NCI-H128 (cell line): Measurements from ENCODE around the gene FAM107B.

Experiments used
- DNase-seq: peaks from one replicate; lab custom pipeline; 2025; ENCODE audit not compliant: unreplicated experiment; lab: John Stamatoyannopoulos, UW

The FAM107B gene

GRCh38 chr10:14779001-14779651, 4.4 kb upstream of the FAM107B start:
- no peak for DNase-seq

DNA sequence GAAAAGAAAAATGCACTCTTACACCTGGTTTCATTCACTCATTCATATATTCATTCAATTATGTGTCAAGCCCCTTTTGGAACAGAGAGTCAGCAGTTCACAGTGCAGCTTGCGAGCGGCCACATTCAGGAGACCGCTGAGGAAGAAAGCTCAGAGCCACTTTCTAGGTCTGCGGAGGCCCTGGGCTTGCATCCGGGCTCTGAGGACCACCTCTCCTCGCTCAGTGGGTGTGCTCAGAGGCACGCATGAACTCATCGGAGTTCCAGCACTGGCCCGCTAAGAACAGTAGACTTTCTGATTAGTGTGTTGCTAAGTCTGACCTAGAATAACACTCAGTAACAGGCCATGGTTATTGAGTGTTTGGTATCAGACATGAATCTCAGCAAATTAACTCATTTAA, 1.8 kb upstream of the FAM107B start:
- no peak for DNase-seq

GRCh38 chr10:14775656-14776055, 959 bp upstream of the FAM107B start:
- DNase-seq = no peak

DNA sequence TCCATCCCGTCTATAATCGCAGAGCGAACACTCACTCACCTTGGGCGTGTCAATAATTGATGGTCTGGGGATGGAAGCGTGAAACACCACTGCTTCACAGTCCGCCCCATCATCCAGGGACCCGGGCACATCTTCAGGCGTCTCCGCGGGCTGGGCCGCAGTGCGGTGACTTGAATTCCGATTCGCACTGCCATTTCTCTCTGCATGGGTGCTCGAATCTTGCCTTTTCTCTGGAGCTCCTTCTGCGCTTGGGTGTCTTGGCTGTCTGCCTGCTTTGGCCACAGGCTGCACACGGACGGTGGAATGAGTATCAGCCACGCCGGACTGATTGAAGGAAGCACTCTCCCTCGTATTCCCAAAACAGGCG, 500 bp downstream of the FAM107B start:
- no peak for DNase-seq

GRCh38 chr10:14773551-14774213, 1.0 kb downstream of the FAM107B start:
- DNase-seq = no peak

GRCh38 chr10:14772399-14772798, 2.3 kb downstream of the FAM107B start:
- no peak for DNase-seq

DNA sequence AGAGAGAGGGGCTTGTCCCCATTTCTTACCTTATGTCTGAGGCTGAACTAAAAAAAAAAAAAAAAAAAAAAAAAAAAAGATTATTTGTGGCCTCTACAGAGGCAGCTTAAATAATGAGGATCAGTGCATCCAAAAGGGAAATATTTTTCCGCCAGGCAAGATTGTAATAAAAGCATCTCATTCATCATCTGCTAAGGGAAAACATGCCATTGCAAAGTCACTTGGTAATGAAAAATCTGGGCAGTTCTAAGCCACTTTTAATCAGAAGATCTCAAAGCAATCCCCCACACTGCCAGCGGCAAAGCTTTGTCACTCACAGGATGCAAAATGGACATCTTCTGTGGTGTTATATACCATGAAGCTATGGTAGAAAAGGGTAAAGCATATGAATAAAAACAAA, 3.8 kb downstream of the FAM107B start:
- no peak for DNase-seq

DNA sequence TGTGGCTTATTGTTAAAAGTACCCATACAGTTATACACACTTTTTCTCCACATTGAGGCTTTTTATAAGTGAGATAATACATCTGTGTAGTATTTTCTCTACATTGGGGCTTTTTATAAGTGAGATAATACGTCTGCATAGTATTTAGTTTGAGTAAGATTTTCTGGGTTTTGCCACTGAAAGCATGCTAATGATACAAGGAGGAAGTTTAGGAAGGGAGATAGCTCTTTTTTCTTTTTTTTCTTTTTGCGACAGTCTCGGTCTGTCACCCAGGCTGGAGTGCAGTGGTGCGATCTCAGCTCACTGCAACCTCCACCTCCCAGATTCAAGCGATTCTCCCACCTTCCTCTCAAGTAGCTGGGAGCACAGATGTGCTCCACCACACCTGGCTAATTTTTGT, 13.3 kb downstream of the FAM107B start:
- no peak for DNase-seq

- DNase-seq = no peak
Observed at GRCh38 chr10:14758994-14759664, 15.6 kb downstream of the FAM107B start.

DNA sequence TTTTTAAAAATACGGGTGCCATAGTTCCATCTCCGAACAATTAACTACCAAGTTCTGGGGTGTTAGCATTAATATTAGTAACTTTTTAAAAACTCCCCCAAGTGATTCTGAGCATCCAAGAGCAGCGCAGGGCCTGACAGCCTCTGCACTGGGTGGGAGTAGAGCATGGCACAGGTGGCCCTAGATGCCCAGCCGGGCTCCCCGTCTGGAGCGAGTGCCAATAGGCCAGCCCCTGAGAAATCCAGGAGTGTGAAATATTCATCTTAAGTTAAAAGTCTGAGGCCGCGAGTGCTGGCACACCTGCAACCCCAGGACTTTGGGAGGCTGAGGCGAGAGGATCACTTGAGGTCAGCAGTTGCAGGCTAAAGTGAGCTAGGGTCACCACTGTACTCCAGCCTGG, 16.2 kb downstream of the FAM107B start:
- DNase-seq = no peak

GRCh38 chr10:14757986-14758385, 16.7 kb downstream of the FAM107B start:
- no peak for DNase-seq

- no peak for DNase-seq
Observed at GRCh38 chr10:14757394-14757793, 17.3 kb downstream of the FAM107B start.

GRCh38 chr10:14753441-14753840, 21.3 kb downstream of the FAM107B start:
- DNase-seq = no peak

GRCh38 chr10:14751921-14752320, 22.8 kb downstream of the FAM107B start:
- DNase-seq = no peak

GRCh38 chr10:14751014-14751896, 23.4 kb downstream of the FAM107B start:
- DNase-seq = no peak

DNA sequence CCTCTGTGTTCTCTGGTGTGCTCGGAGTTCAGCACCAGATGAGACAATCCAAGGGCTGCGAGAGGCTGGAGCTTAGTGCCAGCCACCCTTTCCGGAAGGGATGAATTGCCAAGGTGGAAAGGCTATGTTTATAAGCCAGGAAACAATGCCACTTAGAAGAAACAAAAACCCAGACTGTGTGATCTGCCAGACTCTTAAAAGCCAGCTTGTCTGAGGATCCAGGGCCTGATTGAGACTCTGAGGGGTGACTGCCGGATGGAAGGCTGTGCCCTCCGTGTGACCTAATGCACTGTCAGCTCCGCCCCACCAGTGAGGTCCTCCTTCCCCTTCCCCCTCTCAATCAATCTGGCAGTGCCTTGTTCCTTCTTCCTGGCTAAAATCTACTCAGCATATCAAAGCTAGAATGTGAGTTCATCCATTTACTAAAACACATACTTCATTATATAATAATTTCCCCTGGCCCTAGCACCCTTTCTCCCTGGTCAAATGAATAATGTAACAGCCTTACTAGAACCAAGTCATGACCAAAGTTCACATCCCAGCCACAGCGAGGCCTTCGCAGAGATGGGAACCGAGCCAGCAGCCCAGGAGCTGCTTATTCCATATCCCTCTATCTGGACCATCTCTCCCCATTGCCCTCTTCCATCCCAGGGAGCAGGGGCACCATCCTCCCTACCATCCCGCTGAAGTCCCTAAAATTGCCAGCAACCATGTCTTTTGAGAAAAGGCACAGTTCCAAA, 25.5 kb downstream of the FAM107B start:
- no peak for DNase-seq

GRCh38 chr10:14748441-14748840, 26.3 kb downstream of the FAM107B start:
- no peak for DNase-seq

- DNase-seq = no peak
Observed at GRCh38 chr10:14742815-14743214, 31.9 kb downstream of the FAM107B start.

- DNase-seq = no peak
Observed at GRCh38 chr10:14742382-14742781, 32.3 kb downstream of the FAM107B start.

DNA sequence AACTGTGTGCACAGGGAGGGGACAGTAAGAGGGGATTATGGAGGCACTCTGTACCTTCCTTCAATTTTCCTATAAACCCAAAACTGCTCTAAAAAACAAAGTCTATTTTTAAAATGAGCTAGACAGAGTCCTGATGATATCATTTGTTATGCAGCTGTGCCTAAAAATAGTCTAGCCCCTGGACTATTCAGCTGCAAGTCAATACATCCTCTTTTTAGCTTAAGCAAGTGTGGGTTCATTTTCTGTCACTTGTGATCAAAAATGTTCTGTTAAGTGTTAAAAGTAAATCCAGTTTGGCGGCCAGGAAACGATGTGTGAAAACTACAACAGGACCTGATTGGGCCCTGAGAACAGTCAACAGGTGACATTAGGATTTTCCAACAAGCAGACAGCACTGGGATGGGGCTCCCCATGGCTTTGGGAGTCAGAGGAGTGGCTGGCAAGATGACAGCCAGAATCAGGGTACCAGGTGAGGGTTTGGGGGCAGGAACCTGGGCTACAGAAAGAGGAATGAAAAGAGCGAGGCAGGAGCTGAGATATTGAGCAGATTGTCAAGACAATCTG, 33.9 kb downstream of the FAM107B start:
- no peak for DNase-seq
